Suppressor macrophage treated with lipopolysaccharide for 4 hours (primary cell): ENCODE measurements around the gene KAT7.

Experiments
- DNase-seq: peaks from one replicate; pipeline ENCODE4 v3.0.0-alpha.2; 2020

The KAT7 gene

GRCh38 chr17:49843774-49844350, 55.4 kb downstream of the KAT7 start:
- no peak for DNase-seq

- DNase-seq: no peak
Observed at GRCh38 chr17:49845321-49845720, 56.8 kb downstream of the KAT7 start.

GRCh38 chr17:49846938-49847712, 58.6 kb downstream of the KAT7 start:
- no peak for DNase-seq

GRCh38 chr17:49848019-49848473, 59.6 kb downstream of the KAT7 start, which contains the start of gene TAC4:
TSS of gene TAC4 (minus strand) at chr17:49848069. CDS start at chr17:49848017, 52 bp downstream.
- DNase-seq: no peak

- no peak for DNase-seq
Observed at GRCh38 chr17:49848739-49849138, 60.3 kb downstream of the KAT7 start.

DNA sequence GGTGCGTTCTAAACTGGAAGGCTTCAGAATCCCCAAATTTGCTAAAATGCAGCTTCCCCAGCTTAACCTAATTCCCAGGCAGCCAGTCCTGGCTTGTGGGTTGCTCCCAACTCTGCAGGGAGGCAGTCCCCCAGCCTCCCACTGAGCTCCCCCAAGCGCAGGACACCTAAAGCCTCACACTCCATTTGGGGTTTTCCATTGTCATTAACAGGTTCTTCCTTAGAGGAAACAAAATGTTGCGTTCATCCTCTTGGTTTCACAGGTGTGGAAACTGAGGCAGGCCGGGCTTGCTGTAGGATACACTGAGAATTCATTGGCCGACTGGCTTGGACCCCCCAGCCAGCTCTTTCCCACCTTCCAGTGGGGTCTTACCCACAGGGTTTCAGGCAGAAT, 61.7 kb downstream of the KAT7 start:
- no peak for DNase-seq

GRCh38 chr17:49850772-49851386, 62.4 kb downstream of the KAT7 start:
- no peak for DNase-seq

DNA sequence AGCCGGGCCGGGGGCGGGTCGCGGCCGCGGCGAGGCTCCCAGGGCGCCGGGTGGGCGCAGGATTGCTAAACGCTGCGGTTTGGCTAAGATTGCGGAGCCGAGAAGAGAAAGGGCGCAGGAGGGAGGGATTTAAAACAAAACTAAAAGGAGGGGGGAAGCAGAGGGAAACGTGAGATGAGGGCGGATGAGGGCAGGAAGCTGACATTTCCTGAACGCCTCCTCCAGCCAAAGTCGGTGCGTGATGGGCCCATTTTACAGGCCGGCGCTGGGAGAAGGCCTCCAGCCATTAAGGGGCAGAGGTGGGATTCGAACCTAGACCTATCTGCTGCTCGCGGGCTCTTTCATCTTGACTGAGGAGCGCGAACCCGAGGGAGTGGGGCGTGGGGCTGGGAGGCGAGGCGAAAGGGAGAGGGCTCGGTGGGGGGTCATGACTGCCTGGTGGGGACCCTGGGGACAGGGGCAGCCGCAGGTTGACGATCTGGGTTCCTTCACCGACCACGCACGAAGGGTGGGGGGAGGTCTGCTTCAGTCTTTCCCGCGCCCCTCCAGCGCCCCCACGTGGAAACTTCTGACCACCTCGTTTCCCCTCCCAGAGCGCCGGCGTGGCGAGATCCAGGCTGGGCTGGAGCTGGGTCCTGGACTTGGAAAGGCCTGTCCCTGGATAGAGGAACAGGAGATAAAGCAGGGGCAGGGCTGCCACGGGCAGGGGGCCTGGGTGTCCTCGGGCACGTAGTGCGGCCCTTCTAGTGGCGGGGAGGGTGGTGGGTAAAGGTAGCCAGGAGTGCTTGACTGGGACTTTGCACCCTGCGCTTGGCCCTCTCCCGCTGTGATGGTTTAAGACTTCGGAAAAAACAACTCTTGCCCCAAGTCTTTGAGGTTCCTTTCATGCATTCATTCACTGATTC, 63.2 kb downstream of the KAT7 start:
- peak; percentile 70 for DNase-seq

GRCh38 chr17:49853470-49854015, 65.1 kb downstream of the KAT7 start:
- no peak for DNase-seq

GRCh38 chr17:49854126-49854525, 65.6 kb downstream of the KAT7 start:
- no peak for DNase-seq

- DNase-seq: peak; percentile 46
Observed at GRCh38 chr17:49858796-49859195, 70.3 kb downstream of the KAT7 start.

DNA sequence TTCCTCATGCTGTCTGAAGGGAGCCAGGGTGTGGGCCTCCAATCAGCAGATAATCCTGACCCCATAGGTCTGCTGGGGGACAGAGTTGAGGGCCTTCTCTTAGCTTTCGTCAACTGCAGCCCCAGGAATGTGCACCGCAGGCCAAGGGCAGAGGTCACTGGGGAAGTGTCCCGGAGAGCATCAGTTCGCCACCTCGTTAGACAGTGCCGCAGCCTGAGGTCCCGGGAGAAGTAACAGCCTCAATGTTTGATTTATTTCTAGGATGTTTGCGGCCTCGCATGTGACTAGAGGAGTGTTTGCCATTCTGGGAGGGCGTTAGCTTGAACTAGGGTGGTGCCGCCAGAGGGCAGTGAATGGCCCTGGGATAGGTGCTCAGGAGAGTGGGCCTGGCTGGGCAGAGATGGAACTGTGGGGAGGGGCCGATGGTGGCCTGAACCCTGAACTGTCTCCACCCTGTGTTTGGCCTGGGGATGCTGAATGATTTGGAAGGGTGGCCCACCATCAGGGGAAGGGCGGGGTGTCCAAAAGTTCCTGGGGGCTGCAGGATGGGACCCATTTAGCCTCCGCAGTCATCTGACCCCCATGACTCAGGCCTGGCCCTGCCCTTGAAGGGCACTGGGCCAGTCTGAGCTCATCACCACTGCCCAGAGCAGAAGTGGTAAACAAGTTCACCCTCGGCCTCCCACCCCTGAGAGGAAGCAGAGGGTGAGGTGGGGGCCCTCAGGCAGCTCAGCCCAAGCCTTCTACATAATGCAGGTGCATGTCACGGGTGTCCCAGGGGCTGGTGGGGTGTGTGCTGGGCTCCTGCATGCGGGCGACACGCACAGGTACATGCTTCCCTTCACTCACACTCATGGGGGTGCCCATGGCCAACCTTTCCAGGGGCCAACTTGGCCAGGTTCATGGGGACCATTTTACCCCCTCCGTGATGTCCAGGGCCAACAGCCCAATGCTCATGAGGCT, 71.8 kb downstream of the KAT7 start:
- DNase-seq: peak; percentile 48

- peak; percentile 50 for DNase-seq
Observed at GRCh38 chr17:49861150-49861884, 72.8 kb downstream of the KAT7 start.

GRCh38 chr17:49862781-49863331, 74.4 kb downstream of the KAT7 start:
- DNase-seq: no peak

- no peak for DNase-seq
Observed at GRCh38 chr17:49866019-49866380, 77.5 kb downstream of the KAT7 start.

GRCh38 chr17:49866882-49867413, 78.5 kb downstream of the KAT7 start:
- no peak for DNase-seq

GRCh38 chr17:49869038-49869374, 80.5 kb downstream of the KAT7 start:
- no peak for DNase-seq

DNA sequence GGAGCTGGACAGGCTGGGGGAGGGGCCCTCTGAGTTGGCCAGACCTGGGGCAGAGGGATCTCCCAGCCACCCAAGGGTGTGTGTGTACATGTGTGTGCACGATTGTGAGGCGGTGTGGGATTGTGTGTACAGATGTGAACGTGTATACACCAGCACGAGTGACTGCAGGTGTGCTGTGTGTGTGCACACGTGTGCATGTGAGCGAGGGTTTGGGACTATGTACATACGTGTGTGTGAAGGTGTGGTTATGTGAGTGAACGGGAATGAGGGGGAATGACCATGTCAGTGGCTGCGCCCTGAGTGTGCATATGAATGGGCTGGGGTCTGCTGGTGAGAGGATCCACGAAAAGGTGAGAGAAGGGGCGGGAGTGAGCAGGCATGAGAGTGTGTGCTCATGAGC, 81.8 kb downstream of the KAT7 start:
- no peak for DNase-seq

GRCh38 chr17:49871211-49871610, 82.7 kb downstream of the KAT7 start:
- DNase-seq: no peak

- DNase-seq: no peak
Observed at GRCh38 chr17:49872754-49873377, 84.4 kb downstream of the KAT7 start.
